Measurements from ENCODE around the gene ATRX. TPM values are rescaled to one million over a fixed set of nuclear protein-coding genes. Genes with fewer than 3 reads are reported as not detected.
"Not testable (repeated sequence)": the region's sequence is repeated elsewhere in the genome, so short reads cannot be mapped to it uniquely, and the experiment has no call there.

The ATRX gene, protein sequence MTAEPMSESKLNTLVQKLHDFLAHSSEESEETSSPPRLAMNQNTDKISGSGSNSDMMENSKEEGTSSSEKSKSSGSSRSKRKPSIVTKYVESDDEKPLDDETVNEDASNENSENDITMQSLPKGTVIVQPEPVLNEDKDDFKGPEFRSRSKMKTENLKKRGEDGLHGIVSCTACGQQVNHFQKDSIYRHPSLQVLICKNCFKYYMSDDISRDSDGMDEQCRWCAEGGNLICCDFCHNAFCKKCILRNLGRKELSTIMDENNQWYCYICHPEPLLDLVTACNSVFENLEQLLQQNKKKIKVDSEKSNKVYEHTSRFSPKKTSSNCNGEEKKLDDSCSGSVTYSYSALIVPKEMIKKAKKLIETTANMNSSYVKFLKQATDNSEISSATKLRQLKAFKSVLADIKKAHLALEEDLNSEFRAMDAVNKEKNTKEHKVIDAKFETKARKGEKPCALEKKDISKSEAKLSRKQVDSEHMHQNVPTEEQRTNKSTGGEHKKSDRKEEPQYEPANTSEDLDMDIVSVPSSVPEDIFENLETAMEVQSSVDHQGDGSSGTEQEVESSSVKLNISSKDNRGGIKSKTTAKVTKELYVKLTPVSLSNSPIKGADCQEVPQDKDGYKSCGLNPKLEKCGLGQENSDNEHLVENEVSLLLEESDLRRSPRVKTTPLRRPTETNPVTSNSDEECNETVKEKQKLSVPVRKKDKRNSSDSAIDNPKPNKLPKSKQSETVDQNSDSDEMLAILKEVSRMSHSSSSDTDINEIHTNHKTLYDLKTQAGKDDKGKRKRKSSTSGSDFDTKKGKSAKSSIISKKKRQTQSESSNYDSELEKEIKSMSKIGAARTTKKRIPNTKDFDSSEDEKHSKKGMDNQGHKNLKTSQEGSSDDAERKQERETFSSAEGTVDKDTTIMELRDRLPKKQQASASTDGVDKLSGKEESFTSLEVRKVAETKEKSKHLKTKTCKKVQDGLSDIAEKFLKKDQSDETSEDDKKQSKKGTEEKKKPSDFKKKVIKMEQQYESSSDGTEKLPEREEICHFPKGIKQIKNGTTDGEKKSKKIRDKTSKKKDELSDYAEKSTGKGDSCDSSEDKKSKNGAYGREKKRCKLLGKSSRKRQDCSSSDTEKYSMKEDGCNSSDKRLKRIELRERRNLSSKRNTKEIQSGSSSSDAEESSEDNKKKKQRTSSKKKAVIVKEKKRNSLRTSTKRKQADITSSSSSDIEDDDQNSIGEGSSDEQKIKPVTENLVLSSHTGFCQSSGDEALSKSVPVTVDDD (N-terminal part only)
- 100 to 1,000 TPM in 2 of 4 donors, 10 to 100 TPM in 2; 79.3 to 309 (median 99.6) TPM for total RNA-seq

DNA sequence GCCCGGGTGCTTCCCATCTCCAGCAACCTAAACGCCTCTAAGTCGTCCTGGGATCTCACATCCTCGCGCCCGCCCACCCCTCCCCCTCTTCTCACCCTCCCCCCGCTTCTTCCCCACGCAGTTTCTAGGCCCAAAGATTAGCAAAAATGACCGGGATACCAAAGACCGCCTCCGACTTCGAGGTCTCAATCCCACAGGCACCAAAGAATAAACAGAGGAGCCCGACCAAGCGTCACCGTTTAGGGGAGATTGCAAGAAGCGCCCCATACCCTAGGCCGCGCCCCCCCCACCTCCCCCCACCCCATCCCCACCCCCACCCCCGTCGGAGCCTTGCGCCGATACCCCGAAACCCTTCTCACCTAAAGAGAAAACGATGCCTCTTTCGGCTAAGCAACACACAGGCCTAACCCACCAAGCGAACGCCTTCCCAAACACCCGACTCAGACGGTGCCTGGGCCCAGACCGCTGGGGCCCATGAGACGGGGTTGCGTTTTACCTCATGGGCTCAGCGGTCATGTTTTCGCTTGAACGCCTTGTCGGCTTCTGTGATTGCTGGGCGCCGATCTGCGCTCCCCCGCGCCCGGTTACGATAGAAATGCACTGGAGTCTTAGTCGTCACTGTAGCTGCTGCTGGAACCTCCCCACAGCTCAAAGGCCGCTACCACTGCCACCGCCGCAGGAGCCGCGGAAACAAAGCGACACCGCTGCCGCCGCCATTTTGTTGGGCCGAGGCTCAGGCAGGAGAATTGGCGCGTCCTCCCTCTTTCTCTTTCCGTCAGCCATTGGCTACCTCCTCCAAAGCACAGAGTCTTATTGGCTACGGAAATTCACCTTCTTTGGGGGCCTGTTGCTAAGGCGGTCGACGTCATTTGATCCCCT lies at the start of gene ATRX:
Gene ATRX, minus strand, starts transcription at position 731 of the 879 bp plus-strand sequence. Its CDS starts 215 bp downstream, at position 516.
- H3K36me3 ChIP-seq: no peaks in the 10 kb centered on the region
- H3K27me3 ChIP-seq: no peaks in the 10 kb centered on the region
- no peaks in the 10 kb centered on the region for H3K4me1 ChIP-seq
- peak within 1 kb of the TSS; percentile 53 to 76 (median 68) for H3K4me3 ChIP-seq
- peak; percentile 66 to 87 (median 81) for DNase-seq
- TF ChIP-seq, protein P1, sequence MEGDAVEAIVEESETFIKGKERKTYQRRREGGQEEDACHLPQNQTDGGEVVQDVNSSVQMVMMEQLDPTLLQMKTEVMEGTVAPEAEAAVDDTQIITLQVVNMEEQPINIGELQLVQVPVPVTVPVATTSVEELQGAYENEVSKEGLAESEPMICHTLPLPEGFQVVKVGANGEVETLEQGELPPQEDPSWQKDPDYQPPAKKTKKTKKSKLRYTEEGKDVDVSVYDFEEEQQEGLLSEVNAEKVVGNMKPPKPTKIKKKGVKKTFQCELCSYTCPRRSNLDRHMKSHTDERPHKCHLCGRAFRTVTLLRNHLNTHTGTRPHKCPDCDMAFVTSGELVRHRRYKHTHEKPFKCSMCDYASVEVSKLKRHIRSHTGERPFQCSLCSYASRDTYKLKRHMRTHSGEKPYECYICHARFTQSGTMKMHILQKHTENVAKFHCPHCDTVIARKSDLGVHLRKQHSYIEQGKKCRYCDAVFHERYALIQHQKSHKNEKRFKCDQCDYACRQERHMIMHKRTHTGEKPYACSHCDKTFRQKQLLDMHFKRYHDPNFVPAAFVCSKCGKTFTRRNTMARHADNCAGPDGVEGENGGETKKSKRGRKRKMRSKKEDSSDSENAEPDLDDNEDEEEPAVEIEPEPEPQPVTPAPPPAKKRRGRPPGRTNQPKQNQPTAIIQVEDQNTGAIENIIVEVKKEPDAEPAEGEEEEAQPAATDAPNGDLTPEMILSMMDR (IDR thresholded peaks at IDR 0.05): no peak
- peak; percentile 26 to 50 for TF ChIP-seq POLR2A (IDR thresholded peaks at IDR 0.05)
- H3K9me3 ChIP-seq: no peaks in the 10 kb centered on the region
- peak within 1 kb of the TSS; percentile 83 to 93 (median 86) for H3K27ac ChIP-seq

DNA sequence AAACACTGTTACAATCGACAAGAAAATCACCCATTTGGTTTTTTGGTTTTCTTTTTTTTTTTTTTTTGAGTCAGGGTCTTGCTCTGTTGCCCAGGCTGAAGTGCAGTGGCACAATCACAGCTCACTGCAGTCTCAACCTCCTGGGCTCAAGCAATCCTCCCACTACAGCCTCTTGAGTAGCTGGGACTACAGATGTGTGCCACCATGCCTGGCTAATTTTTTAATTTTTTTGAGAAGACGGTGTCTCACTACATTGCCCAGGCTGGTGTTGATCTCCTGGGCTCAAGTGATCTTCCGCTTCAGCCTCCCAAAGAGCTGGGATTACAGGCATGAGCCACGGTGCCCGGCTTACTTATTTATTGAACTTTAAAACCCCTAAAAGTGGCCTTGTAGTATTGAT lies 45.5 kb upstream of the ATRX start:
- not testable (repeated sequence) for H3K27me3 ChIP-seq

DNA sequence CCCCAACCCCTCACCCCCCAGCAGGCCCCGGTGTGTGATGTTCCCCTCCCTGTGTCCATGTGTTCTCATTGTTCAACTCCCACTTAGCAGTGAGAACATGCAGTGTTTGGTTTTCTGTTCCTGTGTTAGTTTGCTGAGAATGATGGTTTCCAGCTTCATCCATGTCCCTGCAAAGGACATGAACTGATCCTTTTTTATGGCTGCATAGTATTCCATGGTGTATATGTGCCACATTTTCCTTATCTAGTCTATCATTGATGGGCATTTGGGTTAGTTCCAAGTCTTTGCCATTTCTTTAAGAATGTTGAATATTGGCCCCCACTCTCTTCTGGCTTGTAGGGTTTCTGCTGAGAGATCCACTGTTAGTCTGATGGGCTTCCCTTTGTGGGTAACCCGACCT lies 36.0 kb upstream of the ATRX start:
- not testable (repeated sequence) for H3K36me3 ChIP-seq, DNase-seq, H3K27me3 ChIP-seq, H3K9me3 ChIP-seq, H3K4me1 ChIP-seq, H3K27ac ChIP-seq, H3K4me3 ChIP-seq

More for the DNA sequence above, 45.5 kb upstream of the ATRX start:
- H3K36me3 ChIP-seq, DNase-seq, H3K4me3 ChIP-seq, H3K9me3 ChIP-seq, H3K4me1 ChIP-seq, H3K27ac ChIP-seq: not testable (repeated sequence)

DNA sequence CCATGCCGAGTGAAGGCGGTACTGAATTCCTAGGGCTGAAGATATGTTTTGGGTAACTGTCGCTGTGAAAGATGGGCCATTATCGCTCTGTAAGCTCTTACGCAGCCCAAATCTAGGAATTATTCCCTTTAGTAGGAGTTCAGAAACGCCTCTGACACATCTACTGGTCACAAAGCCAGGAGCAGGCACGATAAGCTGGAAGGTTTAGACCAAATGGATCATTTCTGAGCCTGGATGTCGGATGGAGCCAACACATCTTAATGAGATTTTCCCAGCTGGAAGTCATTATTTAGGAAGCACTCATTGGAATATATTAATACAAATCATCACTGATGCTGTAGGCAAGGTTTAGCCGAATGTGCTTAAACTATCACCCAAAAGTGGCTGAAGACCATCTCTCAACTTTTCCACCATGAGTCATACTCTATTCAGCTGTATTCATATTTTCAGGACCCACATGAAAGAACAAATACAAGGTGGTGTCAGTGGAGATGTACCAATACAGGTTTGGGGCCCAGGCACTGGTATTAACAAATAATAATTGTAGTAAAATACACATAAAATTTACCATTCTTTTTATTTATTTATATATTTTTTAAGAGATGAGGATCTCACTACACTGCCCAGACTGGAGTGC lies 34.2 kb upstream of the ATRX start:
- Histone ChIP-seq H3K36me3 (peaks cover 0 to under 1% (median 0%) of the 10 kb centered on the region in 3 donors), H3K27me3 (no peaks in the 10 kb centered on the region)

DNA sequence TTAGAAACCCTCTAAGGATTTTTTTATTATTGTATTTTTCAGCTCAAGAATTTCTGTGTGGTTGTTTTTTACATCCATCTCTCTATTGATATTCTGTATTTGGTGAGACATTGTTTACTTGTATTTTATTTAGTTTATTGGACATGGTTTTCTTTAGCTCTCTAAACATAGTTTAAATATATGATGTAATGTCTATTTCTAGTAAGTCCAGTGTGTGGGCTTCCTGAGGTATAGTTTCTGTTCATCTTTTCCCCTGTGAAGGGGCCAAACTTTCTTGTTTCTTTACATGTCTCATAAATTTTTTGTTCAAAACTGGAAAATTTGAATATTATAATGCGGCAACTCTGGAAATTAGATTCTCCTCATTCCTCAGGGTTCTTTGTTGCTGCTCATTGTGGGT lies 28.2 kb upstream of the ATRX start:
- H3K4me1 ChIP-seq: no peaks in the 10 kb centered on the region

More for the DNA sequence above, 34.2 kb upstream of the ATRX start:
- no peak for TF ChIP-seq POLR2A (IDR thresholded peaks at IDR 0.05)
- TF ChIP-seq, protein P1 (IDR thresholded peaks at IDR 0.05): no peak
- Histone ChIP-seq H3K4me1 (no peaks in the 10 kb centered on the region), H3K27ac (no peak overlapping the region), H3K9me3 (no peaks in the 10 kb centered on the region), H3K4me3 (no peak overlapping the region)
- DNase-seq: no peak

More for the DNA sequence above, 28.2 kb upstream of the ATRX start:
- no peak overlapping the region for H3K27ac ChIP-seq
- no peaks in the 10 kb centered on the region for H3K9me3 ChIP-seq
- H3K27me3 ChIP-seq: no peaks in the 10 kb centered on the region
- no peak overlapping the region for H3K4me3 ChIP-seq
- TF ChIP-seq, protein P1 (IDR thresholded peaks at IDR 0.05): no peak
- TF ChIP-seq POLR2A (IDR thresholded peaks at IDR 0.05): no peak
- DNase-seq: no peak
- H3K36me3 ChIP-seq: no peaks in the 10 kb centered on the region
